HepG2 (cell line): Measurements from ENCODE around the gene JUND. TPM values are rescaled to one million over a fixed set of nuclear protein-coding genes. Genes with fewer than 3 reads are reported as not detected.

Source experiments
- ETV5 ChIP-seq: IDR thresholded peaks from 2 replicates; pipeline ENCODE4 v1.6.1; 2018; ENCODE audit warnings: missing biosample characterization, missing genetic modification reagents, inconsistent platforms, borderline replicate concordance
- HDAC1 ChIP-seq: sonication (generic); formaldehyde crosslinking; IDR thresholded peaks from 2 replicates; pipeline ENCODE4 v1.5.1; 2020; ENCODE audit warnings: mild to moderate bottlenecking, missing genetic modification reagents
- KMT2A ChIP-seq: sonication (generic); formaldehyde crosslinking; IDR thresholded peaks from 2 replicates; pipeline ENCODE4 v1.4.0; 2020; ENCODE audit warnings: missing genetic modification reagents
- SUZ12 ChIP-seq: fragments of 150-350 bp; IDR thresholded peaks from 2 replicates; pipeline ENCODE4 v1.6.1; 2014; ENCODE audit warnings: low read depth, low read length
- YY1 ChIP-seq: IDR thresholded peaks from 2 replicates; pipeline ENCODE4 v1.6.1; 2011; ENCODE audit warnings: low read length, low read depth, moderate library complexity, mild to moderate bottlenecking; ENCODE audit not compliant: insufficient read depth, insufficient replicate concordance
- ZBTB20 ChIP-seq: sonication (generic); formaldehyde crosslinking; IDR thresholded peaks from 2 replicates; pipeline ENCODE4 v1.8.1; 2023; ENCODE audit warnings: missing genetic modification reagents, low read depth, mild to moderate bottlenecking, borderline replicate concordance
- ZFP41 ChIP-seq: sonication (generic); formaldehyde crosslinking; IDR thresholded peaks from 2 replicates; pipeline ENCODE4 v1.4.0; 2020; ENCODE audit warnings: mild to moderate bottlenecking, missing genetic modification reagents, borderline replicate concordance
- ZIK1 ChIP-seq: sonication (generic); formaldehyde crosslinking; IDR thresholded peaks from 2 replicates; pipeline ENCODE4 v1.5.0; 2020; ENCODE audit warnings: mild to moderate bottlenecking, low read depth, missing genetic modification reagents, borderline replicate concordance
- ZKSCAN8 ChIP-seq: IDR thresholded peaks from 2 replicates; pipeline ENCODE4 v1.6.1; 2016; ENCODE audit warnings: borderline replicate concordance, missing genetic modification reagents, missing compliant biosample characterization
- ZNF331 ChIP-seq: sonication (generic); formaldehyde crosslinking; IDR thresholded peaks from 2 replicates; pipeline ENCODE4 v1.4.0; 2020; ENCODE audit warnings: missing genetic modification reagents
- ZNF446 ChIP-seq: sonication (generic); formaldehyde crosslinking; IDR thresholded peaks from 2 replicates; pipeline ENCODE4 v1.5.0; 2020; ENCODE audit warnings: mild to moderate bottlenecking, missing genetic modification reagents
- ZNF547 ChIP-seq: sonication (generic); formaldehyde crosslinking; IDR thresholded peaks from 2 replicates; pipeline ENCODE4 v1.5.1; 2020; ENCODE audit warnings: mild to moderate bottlenecking, missing genetic modification reagents
- ZNF607 ChIP-seq: sonication (generic); formaldehyde crosslinking; IDR thresholded peaks from 2 replicates; pipeline ENCODE4 v1.5.1; 2020; ENCODE audit warnings: missing genetic modification reagents, mild to moderate bottlenecking, borderline replicate concordance
- ZNF674 ChIP-seq: sonication (generic); formaldehyde crosslinking; IDR thresholded peaks from 2 replicates; pipeline ENCODE4 v1.5.0; 2020; ENCODE audit warnings: low read depth, mild to moderate bottlenecking, missing genetic modification reagents
- ZNF678 ChIP-seq: sonication (generic); formaldehyde crosslinking; IDR thresholded peaks from 2 replicates; pipeline ENCODE4 v1.4.0; 2020; ENCODE audit warnings: mild to moderate bottlenecking, missing genetic modification reagents
- polyA plus RNA-seq, 8 experiments: library from polyadenylated mRNA; depleted of rRNA in 3 of 8; stranded (reverse) in 7 of 8; unstranded in 1 of 8; fragments of >200 nt; fragmentation: Illumina TruSeq in 4 of 8; extraction: Trizol in 4 of 8; gene quantifications; 2 replicates each; pipeline versions ENCODE4 v1.2.1 to v1.2.3, GENCODE V29; 2011 to 2016; ENCODE audit warnings: low read depth in 4 of 8, missing spikeins in 1 of 8, mixed read lengths in 1 of 8; ENCODE audit not compliant: insufficient read depth in 1 of 8
- total RNA-seq, 5 experiments: library from RNA; depleted of rRNA; stranded (reverse); fragments of >200 nt; fragmentation: Illumina TruSeq; extraction: Trizol; gene quantifications; 2 replicates each; pipeline ENCODE4 v1.2.3, GENCODE V29; 2016; ENCODE audit warnings: low read depth in 1 of 5
- TF ChIP-seq, protein P1 (sequence below): sonication (generic); formaldehyde crosslinking; IDR thresholded peaks from 2 replicates; pipeline ENCODE4 v1.9.0; 2021; ENCODE audit warnings: missing genetic modification reagents, borderline replicate concordance
- TF ChIP-seq, protein P2 (sequence below): sonication (generic); formaldehyde crosslinking; IDR thresholded peaks from 2 replicates; pipeline ENCODE4 v1.5.1; 2020; ENCODE audit warnings: missing genetic modification reagents, mild to moderate bottlenecking, borderline replicate concordance
- TF ChIP-seq, protein P3 (sequence below): sonication (generic); formaldehyde crosslinking; IDR thresholded peaks from 2 replicates; pipeline ENCODE4 v1.5.1; 2020; ENCODE audit warnings: missing genetic modification reagents, mild to moderate bottlenecking, borderline replicate concordance
- TF ChIP-seq, protein P4 (sequence below): sonication (generic); formaldehyde crosslinking; IDR thresholded peaks from 2 replicates; pipeline ENCODE4 v1.4.0; 2020; ENCODE audit warnings: missing genetic modification reagents, borderline replicate concordance

The JUND gene
- total and polyA plus RNA-seq, 2 of the 13 experiments (the other 11 are each of a cell fraction or from before 2014, with no cell fraction given) = 41.2 to 59.8 TPM

DNA sequence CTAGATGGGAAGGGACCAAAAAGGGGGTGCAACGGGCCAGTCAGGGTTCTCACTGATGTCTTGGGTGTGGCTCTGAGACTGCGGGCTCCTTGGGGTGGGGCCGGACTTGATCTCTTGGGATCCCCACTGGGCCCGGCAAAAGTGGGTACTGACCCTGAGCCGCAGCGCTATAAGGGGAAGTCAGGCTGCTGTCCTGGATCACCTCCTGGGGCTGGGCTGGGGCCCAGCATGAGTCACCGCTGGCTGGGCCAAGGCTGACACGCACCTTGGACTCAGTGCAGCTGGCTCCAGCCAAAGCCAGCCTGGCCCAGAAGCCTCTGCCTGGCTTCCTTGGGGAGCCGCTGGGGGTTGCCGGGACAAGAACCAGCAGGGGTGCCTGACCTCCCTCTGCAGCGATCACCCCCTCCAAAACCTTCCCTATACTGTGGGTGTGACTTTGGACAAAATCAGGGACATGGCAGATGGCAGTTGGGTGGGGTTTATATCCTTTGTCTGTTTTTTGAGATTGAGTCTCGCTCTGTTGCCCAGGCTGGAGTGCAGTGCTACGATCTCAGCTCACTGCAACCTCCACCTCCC, 6.6 kb downstream of the JUND start (continued):
- TF ChIP-seq ZNF678 (CRISPR knock-in tag) = peak; percentile 76; the same call in 1 of the 2 replicates
- peak; percentile 69; the same call in 1 of the 2 replicates for TF ChIP-seq ZBTB20 (CRISPR knock-in tag)
- no peak for TF ChIP-seq ZNF547 (CRISPR knock-in tag)
- TF ChIP-seq, protein P1, sequence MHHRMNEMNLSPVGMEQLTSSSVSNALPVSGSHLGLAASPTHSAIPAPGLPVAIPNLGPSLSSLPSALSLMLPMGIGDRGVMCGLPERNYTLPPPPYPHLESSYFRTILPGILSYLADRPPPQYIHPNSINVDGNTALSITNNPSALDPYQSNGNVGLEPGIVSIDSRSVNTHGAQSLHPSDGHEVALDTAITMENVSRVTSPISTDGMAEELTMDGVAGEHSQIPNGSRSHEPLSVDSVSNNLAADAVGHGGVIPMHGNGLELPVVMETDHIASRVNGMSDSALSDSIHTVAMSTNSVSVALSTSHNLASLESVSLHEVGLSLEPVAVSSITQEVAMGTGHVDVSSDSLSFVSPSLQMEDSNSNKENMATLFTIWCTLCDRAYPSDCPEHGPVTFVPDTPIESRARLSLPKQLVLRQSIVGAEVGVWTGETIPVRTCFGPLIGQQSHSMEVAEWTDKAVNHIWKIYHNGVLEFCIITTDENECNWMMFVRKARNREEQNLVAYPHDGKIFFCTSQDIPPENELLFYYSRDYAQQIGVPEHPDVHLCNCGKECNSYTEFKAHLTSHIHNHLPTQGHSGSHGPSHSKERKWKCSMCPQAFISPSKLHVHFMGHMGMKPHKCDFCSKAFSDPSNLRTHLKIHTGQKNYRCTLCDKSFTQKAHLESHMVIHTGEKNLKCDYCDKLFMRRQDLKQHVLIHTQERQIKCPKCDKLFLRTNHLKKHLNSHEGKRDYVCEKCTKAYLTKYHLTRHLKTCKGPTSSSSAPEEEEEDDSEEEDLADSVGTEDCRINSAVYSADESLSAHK (CRISPR knock-in tag) = no peak
- TF ChIP-seq KMT2A (CRISPR knock-in tag) = no peak; the same call in 1 of the 2 replicates
- peak; percentile 51; the same call in 1 of the 2 replicates for TF ChIP-seq ZKSCAN8 (CRISPR knock-in tag)
- no peak for TF ChIP-seq ZNF674
- TF ChIP-seq, protein P2, sequence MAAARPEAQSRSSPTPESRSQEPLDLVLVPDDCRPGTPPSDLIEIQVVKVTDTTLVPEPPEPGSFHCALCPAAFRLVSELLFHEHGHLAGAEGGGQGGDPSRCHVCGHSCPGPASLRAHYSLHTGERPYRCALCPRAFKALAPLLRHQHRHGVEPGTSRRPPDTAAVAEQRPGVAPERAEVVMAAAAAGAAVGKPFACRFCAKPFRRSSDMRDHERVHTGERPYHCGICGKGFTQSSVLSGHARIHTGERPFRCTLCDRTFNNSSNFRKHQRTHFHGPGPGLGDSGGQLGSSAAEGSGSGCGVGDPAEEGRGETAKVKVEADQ (CRISPR knock-in tag) = no peak
- TF ChIP-seq ZNF446 (CRISPR knock-in tag) = 0 out of 2 replicates have a peak, but pooled peaks have one; percentile 58
- peak; percentile 75 for TF ChIP-seq HDAC1 (CRISPR knock-in tag)
- TF ChIP-seq, protein P3, sequence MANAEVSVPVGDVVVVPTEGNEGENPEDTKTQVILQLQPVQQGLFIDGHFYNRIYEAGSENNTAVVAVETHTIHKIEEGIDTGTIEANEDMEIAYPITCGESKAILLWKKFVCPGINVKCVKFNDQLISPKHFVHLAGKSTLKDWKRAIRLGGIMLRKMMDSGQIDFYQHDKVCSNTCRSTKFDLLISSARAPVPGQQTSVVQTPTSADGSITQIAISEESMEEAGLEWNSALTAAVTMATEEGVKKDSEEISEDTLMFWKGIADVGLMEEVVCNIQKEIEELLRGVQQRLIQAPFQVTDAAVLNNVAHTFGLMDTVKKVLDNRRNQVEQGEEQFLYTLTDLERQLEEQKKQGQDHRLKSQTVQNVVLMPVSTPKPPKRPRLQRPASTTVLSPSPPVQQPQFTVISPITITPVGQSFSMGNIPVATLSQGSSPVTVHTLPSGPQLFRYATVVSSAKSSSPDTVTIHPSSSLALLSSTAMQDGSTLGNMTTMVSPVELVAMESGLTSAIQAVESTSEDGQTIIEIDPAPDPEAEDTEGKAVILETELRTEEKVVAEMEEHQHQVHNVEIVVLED = no peak; the same call in 1 of the 2 replicates
- TF ChIP-seq ZNF331 (CRISPR knock-in tag) = peak; percentile 62; the same call in 1 of the 2 replicates
- TF ChIP-seq SUZ12 = no peak
- TF ChIP-seq, protein P4, sequence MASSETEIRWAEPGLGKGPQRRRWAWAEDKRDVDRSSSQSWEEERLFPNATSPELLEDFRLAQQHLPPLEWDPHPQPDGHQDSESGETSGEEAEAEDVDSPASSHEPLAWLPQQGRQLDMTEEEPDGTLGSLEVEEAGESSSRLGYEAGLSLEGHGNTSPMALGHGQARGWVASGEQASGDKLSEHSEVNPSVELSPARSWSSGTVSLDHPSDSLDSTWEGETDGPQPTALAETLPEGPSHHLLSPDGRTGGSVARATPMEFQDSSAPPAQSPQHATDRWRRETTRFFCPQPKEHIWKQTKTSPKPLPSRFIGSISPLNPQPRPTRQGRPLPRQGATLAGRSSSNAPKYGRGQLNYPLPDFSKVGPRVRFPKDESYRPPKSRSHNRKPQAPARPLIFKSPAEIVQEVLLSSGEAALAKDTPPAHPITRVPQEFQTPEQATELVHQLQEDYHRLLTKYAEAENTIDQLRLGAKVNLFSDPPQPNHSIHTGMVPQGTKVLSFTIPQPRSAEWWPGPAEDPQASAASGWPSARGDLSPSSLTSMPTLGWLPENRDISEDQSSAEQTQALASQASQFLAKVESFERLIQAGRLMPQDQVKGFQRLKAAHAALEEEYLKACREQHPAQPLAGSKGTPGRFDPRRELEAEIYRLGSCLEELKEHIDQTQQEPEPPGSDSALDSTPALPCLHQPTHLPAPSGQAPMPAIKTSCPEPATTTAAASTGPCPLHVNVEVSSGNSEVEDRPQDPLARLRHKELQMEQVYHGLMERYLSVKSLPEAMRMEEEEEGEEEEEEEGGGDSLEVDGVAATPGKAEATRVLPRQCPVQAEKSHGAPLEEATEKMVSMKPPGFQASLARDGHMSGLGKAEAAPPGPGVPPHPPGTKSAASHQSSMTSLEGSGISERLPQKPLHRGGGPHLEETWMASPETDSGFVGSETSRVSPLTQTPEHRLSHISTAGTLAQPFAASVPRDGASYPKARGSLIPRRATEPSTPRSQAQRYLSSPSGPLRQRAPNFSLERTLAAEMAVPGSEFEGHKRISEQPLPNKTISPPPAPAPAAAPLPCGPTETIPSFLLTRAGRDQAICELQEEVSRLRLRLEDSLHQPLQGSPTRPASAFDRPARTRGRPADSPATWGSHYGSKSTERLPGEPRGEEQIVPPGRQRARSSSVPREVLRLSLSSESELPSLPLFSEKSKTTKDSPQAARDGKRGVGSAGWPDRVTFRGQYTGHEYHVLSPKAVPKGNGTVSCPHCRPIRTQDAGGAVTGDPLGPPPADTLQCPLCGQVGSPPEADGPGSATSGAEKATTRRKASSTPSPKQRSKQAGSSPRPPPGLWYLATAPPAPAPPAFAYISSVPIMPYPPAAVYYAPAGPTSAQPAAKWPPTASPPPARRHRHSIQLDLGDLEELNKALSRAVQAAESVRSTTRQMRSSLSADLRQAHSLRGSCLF (CRISPR knock-in tag) = no peak
- TF ChIP-seq ZNF607 (CRISPR knock-in tag) = no peak
- TF ChIP-seq YY1 = peak; percentile 26
- TF ChIP-seq ZFP41 (CRISPR knock-in tag) = no peak
- TF ChIP-seq ETV5 (CRISPR knock-in tag) = peak; percentile 53; the same call in 1 of the 2 replicates
- no peak for TF ChIP-seq ZIK1
